Endometrial microvascular endothelial cells (primary cell): Measurements from ENCODE around the gene RCE1. TPM values are rescaled to one million over a fixed set of nuclear protein-coding genes. Genes with fewer than 3 reads are reported as not detected.
"Not testable (repeated sequence)": the region's sequence is repeated elsewhere in the genome, so short reads cannot be mapped to it uniquely, and the experiment has no call there.

Experiments
- in situ Hi-C: cut with HindIII; loops from 2 replicates; pipeline ENCODE4 v1.10.0; 2017; ENCODE audit warnings: low sequenced_read_pairs, low pct_unique_long_range_greater_than_20kb; ENCODE audit errors: inconsistent ontology term
- total RNA-seq: library from RNA; depleted of rRNA; stranded (reverse); fragments of >200 nt; gene quantifications from one replicate; pipeline ENCODE4 v1.2.3, GENCODE V29; 2015; ENCODE audit errors: inconsistent ontology term

Gene RCE1
- total RNA-seq, result 27.9 TPM

GRCh38 chr11:66842896-66843775 is at the start of gene RCE1:
RCE1 (plus strand) TSS chr11:66843441; CDS start chr11:66843456, 15 bp downstream.
- in situ Hi-C loops, result no loop called here

- in situ Hi-C loops, result not testable (repeated sequence)
Measured at GRCh38 chr11:66799815-66800214, 43.4 kb upstream of the RCE1 start.

GRCh38 chr11:66800720-66801428 is 42.4 kb upstream of the RCE1 start:
- in situ Hi-C loops, result no loop called here

GRCh38 chr11:66809592-66809991 is 33.6 kb upstream of the RCE1 start:
- in situ Hi-C loops, result no loop called here

DNA sequence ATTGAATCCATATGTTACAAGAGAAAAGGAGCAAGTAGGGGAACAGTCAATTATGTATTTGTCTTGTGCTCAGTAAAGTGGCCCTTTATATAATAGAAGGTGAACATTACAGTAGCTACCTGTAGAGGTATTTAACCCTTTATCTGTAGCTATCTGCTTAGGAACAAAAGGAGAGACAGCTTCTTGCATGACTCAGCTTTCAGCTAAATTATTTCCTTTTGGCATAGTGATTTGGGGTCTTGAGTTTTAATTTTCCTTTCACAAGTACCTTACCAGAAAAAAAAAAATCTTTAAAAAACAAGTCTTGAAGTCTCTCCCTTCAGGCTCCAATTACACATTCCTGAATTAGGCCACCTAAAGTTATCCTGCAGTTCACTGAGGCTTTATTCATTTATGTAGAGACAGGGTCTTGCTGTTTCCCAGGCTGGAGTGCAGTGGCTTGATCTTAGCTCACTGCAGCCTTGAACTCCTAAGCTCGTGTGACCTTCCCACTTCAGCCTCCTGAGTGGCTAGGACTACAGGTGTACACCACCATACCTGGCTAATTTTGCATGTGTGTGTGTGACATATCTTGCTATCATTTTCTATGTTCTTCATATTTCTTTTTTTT is 32.6 kb upstream of the RCE1 start:
- in situ Hi-C loops, result no loop called here

GRCh38 chr11:66814678-66815077 is 28.6 kb upstream of the RCE1 start:
- in situ Hi-C loops, result no loop called here

GRCh38 chr11:66815646-66816045 is 27.6 kb upstream of the RCE1 start:
- in situ Hi-C loops, result no loop called here

- in situ Hi-C loops, result no loop called here
Measured at GRCh38 chr11:66818231-66818955, 24.8 kb upstream of the RCE1 start.

DNA sequence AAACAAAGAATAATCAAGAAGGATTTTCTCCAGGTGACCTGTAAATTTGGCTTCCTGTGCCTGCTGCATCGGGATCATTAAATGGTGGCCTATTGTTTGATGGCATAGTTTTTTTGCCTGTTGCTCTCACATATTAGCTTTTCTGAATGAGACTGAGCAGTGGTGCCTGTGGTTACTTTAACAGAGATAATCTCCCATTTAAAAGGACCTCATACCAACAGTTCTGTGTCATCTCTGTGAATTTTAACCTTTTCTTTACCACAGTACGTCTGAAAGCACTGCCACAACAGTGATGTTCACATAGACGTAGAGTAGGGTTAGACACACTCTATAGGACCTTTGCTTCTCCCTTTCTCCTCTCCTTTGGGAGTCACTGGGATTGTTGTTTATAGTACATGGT is 22.9 kb upstream of the RCE1 start:
- in situ Hi-C loops, result no loop called here

DNA sequence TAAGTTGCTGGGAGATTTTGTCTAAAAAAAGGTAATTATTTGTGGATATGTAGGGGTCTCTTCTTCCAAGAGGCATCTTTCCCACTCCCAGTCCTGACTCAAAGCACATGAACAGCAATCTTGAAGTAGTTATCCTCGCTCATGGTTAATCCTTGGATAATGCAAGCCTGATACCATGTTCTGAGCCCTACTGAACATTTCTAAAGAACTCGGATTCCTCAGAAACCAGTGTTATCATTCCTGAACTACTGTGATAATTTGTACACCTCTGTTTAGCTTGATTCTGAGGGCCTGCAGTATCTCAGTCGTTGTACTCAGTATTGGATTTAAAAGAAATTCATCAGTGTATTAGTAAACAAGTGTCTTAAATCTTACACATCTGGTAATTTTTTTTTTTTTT is 22.3 kb upstream of the RCE1 start:
- in situ Hi-C loops, result no loop called here

GRCh38 chr11:66823700-66824099 is 19.5 kb upstream of the RCE1 start:
- in situ Hi-C loops, result no loop called here

- in situ Hi-C loops, result not testable (repeated sequence)
Measured at GRCh38 chr11:66824573-66824972, 18.7 kb upstream of the RCE1 start.

DNA sequence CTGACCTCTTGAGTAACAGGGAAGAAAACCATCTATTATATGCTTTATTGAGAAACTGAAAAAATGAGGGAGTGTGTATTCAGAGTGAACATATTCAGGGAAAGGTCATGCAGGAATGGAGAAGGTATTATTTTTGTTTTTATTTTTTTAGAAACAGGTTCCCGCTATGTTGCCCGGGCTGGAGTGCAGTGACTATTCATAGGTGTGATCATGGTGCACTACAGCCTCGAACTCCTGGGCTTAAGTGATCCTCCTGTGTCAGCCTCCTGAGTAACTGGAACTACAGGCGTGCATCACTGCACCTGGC is 8.7 kb upstream of the RCE1 start:
- in situ Hi-C loops, result no loop called here

DNA sequence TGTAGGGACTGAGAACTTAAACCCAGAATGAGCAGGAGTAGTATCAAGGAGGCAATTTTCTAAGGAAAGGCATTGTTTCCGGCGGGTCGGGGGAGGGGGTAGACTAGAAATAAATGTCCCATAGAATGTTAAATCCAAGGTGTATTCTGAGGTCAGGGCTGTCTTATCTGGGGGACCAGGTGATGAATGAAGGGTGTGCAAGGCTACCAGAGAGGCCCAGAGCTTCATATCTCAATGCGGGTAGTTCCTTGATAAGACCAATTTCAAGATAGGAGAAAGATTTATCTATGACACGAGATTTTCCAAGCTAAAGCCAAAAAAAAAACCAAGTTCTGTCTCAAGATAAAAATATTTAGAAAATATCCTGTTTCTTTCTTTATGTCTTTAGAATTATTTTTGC is 8.3 kb upstream of the RCE1 start:
- in situ Hi-C loops, result no loop called here

DNA sequence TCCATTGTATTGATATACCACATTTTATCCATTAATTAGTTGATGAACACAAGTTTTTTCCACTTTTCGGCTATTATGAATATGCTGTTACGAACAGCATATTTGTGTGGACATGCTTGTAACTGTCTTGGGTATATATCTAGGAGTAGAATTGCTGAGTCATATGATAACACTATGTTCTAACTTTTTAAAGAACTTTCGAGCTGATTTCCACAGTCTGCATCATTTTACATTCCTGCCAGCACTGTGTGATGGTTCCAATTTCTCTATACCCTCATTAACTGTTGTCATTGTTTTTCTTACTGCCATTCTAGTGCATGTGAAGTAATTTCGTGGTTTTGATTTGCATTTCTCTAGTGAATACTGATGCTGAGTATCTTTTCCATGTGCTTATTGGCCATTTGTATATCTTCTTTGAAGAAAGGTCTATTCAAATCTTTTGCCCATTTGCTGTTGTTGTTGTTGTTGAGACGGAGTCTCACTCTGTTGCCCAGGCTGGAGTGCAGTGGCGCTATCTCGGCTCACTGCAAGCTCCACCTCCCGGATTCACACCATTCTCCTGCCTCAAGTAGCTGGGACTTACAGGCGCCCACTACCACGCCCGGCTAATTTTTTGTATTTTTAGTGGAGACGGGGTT is 7.4 kb upstream of the RCE1 start:
- in situ Hi-C loops, result no loop called here

DNA sequence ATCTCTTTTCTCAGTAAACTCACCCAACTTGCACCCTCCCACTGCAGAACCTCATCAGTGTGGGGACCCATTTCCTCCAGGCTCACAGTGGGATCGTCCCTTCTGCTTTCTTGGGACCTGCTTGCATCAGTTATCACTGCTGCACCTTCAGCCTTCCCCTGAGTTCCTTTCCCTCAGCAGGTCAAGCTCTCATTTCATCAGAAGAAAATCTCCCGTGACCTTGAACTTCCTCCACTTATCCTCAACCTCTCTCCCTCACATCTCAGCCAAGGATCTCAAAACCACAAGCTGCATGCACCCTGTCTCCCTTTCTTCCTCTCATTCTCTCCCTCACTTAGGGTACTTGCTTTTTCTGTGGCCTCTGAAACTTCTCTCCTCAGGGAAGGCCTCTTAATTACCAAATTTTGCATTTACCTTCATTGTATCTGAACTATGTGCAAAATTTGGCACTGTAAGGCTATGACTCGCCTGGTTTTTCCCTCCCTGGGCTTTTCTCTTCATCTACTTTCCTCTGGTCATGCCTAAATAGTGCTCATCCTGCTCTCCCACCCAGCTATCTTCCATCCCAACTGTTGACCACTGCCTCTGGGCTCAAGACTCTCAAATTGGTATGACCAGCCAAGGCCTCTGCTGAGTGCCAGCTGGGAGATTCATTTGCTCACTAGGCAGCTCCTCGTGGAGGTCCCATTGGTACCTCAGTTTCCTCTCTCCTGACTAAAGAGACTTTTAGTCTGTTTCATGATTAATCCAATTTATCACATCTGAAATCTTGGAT is 2.7 kb upstream of the RCE1 start:
- in situ Hi-C loops, result no loop called here

GRCh38 chr11:66841861-66842260 is 1.4 kb upstream of the RCE1 start:
- in situ Hi-C loops, result no loop called here

- in situ Hi-C loops, result no loop called here
Measured at GRCh38 chr11:66842501-66842895, 743 bp upstream of the RCE1 start.
